Activated T-helper 1 cell treated with anti-CD3 and anti-CD28 coated beads, Interleukin-12 subunit alpha, Interleukin-12 subunit beta, Interleukin-2, Interleukin-4 antibody, amounts not matched to agents 30 ng/mL and 10 ng/mL and 1 ng/mL, durations not matched to agents 14 hours and 24 hours and 36 hours (primary cell): ENCODE data around the gene RIC8A. TPM values are rescaled to one million over a fixed set of nuclear protein-coding genes. Genes with fewer than 3 reads are reported as not detected.
A peak's percentile ranks its signal among the peaks of the same experiment; 100 is the strongest.
"Not testable (repeated sequence)": the region's sequence is repeated elsewhere in the genome, so short reads cannot be mapped to it uniquely, and the experiment has no call there.

Experiments
- DNase-seq: peaks from one replicate; pipeline ENCODE4 v3.0.0; 2021; ENCODE audit warnings: low spot score
- H3K27ac Mint-ChIP-seq: one replicate; pipeline ENCODE4 v1.8.0; 2021; ENCODE audit warnings: mild to moderate bottlenecking, mixed read lengths
- H3K27me3 Mint-ChIP-seq: one replicate; pipeline ENCODE4 v1.8.0; 2022; ENCODE audit warnings: mild to moderate bottlenecking, moderate library complexity, mixed read lengths; ENCODE audit not compliant: insufficient read depth
- H3K36me3 Mint-ChIP-seq: one replicate; pipeline ENCODE4 v1.8.0; 2021; ENCODE audit warnings: low read depth, mixed read lengths
- H3K4me1 Mint-ChIP-seq: one replicate; pipeline ENCODE4 v1.8.0; 2021; ENCODE audit warnings: low read depth, mixed read lengths
- H3K4me3 Mint-ChIP-seq: one replicate; pipeline ENCODE4 v1.8.0; 2021; ENCODE audit warnings: mild to moderate bottlenecking, moderate library complexity, mixed read lengths
- H3K9me3 Mint-ChIP-seq: one replicate; pipeline ENCODE4 v1.8.0; 2021; ENCODE audit warnings: mixed read lengths
- intact Hi-C: fragments of 100-400 bp; cut with micrococcal nuclease; formaldehyde crosslinking; loops from one replicate; pipeline ENCODE4 v1.15.1; 2024
- total RNA-seq: library from RNA; stranded (reverse); gene quantifications from 2 replicates; pipeline ENCODE4 v1.2.3, GENCODE V29; 2022

Gene RIC8A
- 132 and 149 TPM in 2 replicates for total RNA-seq

GRCh38 chr11:207208-207862, at the start of gene RIC8A, which contains the start of gene BET1L:
RIC8A (plus strand) TSS chr11:207708; CDS start chr11:208855, 1,147 bp downstream.
BET1L (minus strand) TSS chr11:207399; CDS start chr11:207321, 78 bp downstream.
- Mint-ChIP-seq H3K27me3 (no peaks in the 10 kb centered on the region), H3K9me3 (no peaks in the 10 kb centered on the region), H3K27ac (peak within 1 kb of the TSS; percentile 98), H3K36me3 (peaks cover 35% of the 10 kb centered on the region), H3K4me3 (peak within 1 kb of the TSS; percentile 89), H3K4me1 (peaks cover 55% of the 10 kb centered on the region)
- intact Hi-C loops: loop anchor here (1.0 to 5.0 kb wide), 7 partner anchors 29 to 600 kb away; partner anchors contain the start of genes PHRF1, PIDD1, PSMD13 and RNH1
- DNase-seq: peak; percentile 97

- H3K9me3 Mint-ChIP-seq, H3K36me3 Mint-ChIP-seq, intact Hi-C loops, H3K4me3 Mint-ChIP-seq, H3K4me1 Mint-ChIP-seq, H3K27me3 Mint-ChIP-seq, DNase-seq, H3K27ac Mint-ChIP-seq: not testable (repeated sequence)
These were observed 27.3 kb upstream of the RIC8A start for GRCh38 chr11:180242-180641.

- DNase-seq, intact Hi-C loops: not testable (repeated sequence)
These were observed 18.2 kb upstream of the RIC8A start for GRCh38 chr11:189200-189783.

GRCh38 chr11:189843-190311, 17.6 kb upstream of the RIC8A start:
- H3K4me3 Mint-ChIP-seq, H3K9me3 Mint-ChIP-seq, H3K27ac Mint-ChIP-seq, H3K36me3 Mint-ChIP-seq, intact Hi-C loops, H3K27me3 Mint-ChIP-seq, H3K4me1 Mint-ChIP-seq: not testable (repeated sequence)
- peak; percentile 38 for DNase-seq

More at GRCh38 chr11:189200-189783, 18.2 kb upstream of the RIC8A start:
- H3K9me3 Mint-ChIP-seq, H3K36me3 Mint-ChIP-seq, H3K4me3 Mint-ChIP-seq, H3K4me1 Mint-ChIP-seq, H3K27me3 Mint-ChIP-seq, H3K27ac Mint-ChIP-seq: not testable (repeated sequence)

GRCh38 chr11:190546-190945, 17.0 kb upstream of the RIC8A start:
- H3K27me3 Mint-ChIP-seq, DNase-seq, H3K4me1 Mint-ChIP-seq, H3K27ac Mint-ChIP-seq, H3K4me3 Mint-ChIP-seq, intact Hi-C loops, H3K36me3 Mint-ChIP-seq, H3K9me3 Mint-ChIP-seq: not testable (repeated sequence)

GRCh38 chr11:191490-192478, 15.7 kb upstream of the RIC8A start:
- peak; percentile 51 for DNase-seq
- H3K4me1 Mint-ChIP-seq, H3K36me3 Mint-ChIP-seq, H3K27me3 Mint-ChIP-seq, H3K9me3 Mint-ChIP-seq, intact Hi-C loops: not testable (repeated sequence)
- Mint-ChIP-seq H3K4me3 (peak overlapping the region; percentile 42), H3K27ac (peak overlapping the region; percentile 72)

GRCh38 chr11:192674-193128, 14.8 kb upstream of the RIC8A start, which contains the start of gene SCGB1C1:
SCGB1C1 (plus strand) TSS chr11:193078; CDS start chr11:193100, 22 bp downstream.
- H3K27me3 Mint-ChIP-seq, H3K9me3 Mint-ChIP-seq, H3K27ac Mint-ChIP-seq, intact Hi-C loops, H3K4me1 Mint-ChIP-seq, DNase-seq, H3K36me3 Mint-ChIP-seq, H3K4me3 Mint-ChIP-seq: not testable (repeated sequence)

GRCh38 chr11:193481-193880, 14.0 kb upstream of the RIC8A start:
- intact Hi-C loops, H3K9me3 Mint-ChIP-seq, DNase-seq, H3K27me3 Mint-ChIP-seq, H3K4me1 Mint-ChIP-seq, H3K4me3 Mint-ChIP-seq, H3K27ac Mint-ChIP-seq, H3K36me3 Mint-ChIP-seq: not testable (repeated sequence)

- H3K9me3 Mint-ChIP-seq: no peaks in the 10 kb centered on the region
- peaks cover 8% of the 10 kb centered on the region for H3K4me1 Mint-ChIP-seq
- peaks cover 5% of the 10 kb centered on the region for H3K36me3 Mint-ChIP-seq
- intact Hi-C loops: no loop called here
- H3K27ac Mint-ChIP-seq: no peak overlapping the region
- DNase-seq: no peak
- no peaks in the 10 kb centered on the region for H3K27me3 Mint-ChIP-seq
- H3K4me3 Mint-ChIP-seq: no peak overlapping the region
These were observed 10.4 kb upstream of the RIC8A start for GRCh38 chr11:196786-197731.

GRCh38 chr11:197741-198235, 9.7 kb upstream of the RIC8A start:
- Mint-ChIP-seq H3K9me3 (no peaks in the 10 kb centered on the region), H3K4me1 (peaks cover 15% of the 10 kb centered on the region), H3K36me3 (peaks cover 8% of the 10 kb centered on the region), H3K27me3 (no peaks in the 10 kb centered on the region), H3K27ac (no peak overlapping the region), H3K4me3 (no peak overlapping the region)
- no peak for DNase-seq
- intact Hi-C loops: no loop called here

GRCh38 chr11:198236-198806, 9.2 kb upstream of the RIC8A start:
- Mint-ChIP-seq H3K9me3 (no peaks in the 10 kb centered on the region), H3K4me1 (peaks cover 20% of the 10 kb centered on the region), H3K27me3 (no peaks in the 10 kb centered on the region), H3K4me3 (no peak overlapping the region), H3K27ac (no peak overlapping the region), H3K36me3 (peaks cover 11% of the 10 kb centered on the region)
- intact Hi-C loops: no loop called here
- no peak for DNase-seq
